Stimulated activated CD8-positive, alpha-beta memory T cell treated with anti-CD3 and anti-CD28 coated beads, Interleukin-4, amount 100 ng/mL, for 48 hours (primary cell): Measurements from ENCODE around the gene SMTNL2.
A peak's percentile ranks its signal among the peaks of the same experiment; 100 is the strongest.
"Not testable (repeated sequence)": the region's sequence is repeated elsewhere in the genome, so short reads cannot be mapped to it uniquely, and the experiment has no call there.

Source experiments
- DNase-seq: peaks from one replicate; pipeline ENCODE4 v3.0.0-alpha.2; 2020

Gene SMTNL2

GRCh38 chr17:4607261-4607741 is 23.0 kb downstream of the SMTNL2 start:
- DNase-seq, result no peak

GRCh38 chr17:4607773-4608187 is 23.5 kb downstream of the SMTNL2 start:
- no peak for DNase-seq

GRCh38 chr17:4609761-4610160 is 25.4 kb downstream of the SMTNL2 start:
- DNase-seq, result no peak

- DNase-seq, result no peak
Observed at GRCh38 chr17:4610162-4610561, 25.8 kb downstream of the SMTNL2 start.

- no peak for DNase-seq
Observed at GRCh38 chr17:4610656-4611055, 26.3 kb downstream of the SMTNL2 start.

- no peak for DNase-seq
Observed at GRCh38 chr17:4616476-4616875, 32.1 kb downstream of the SMTNL2 start.

GRCh38 chr17:4617090-4617489 is 32.8 kb downstream of the SMTNL2 start:
- DNase-seq, result no peak

GRCh38 chr17:4617590-4618351 is 33.4 kb downstream of the SMTNL2 start:
- no peak for DNase-seq

- no peak for DNase-seq
Observed at GRCh38 chr17:4620531-4621101, 36.3 kb downstream of the SMTNL2 start.

GRCh38 chr17:4622375-4622774 is 38.0 kb downstream of the SMTNL2 start:
- no peak for DNase-seq

GRCh38 chr17:4623249-4623648 is 38.9 kb downstream of the SMTNL2 start:
- no peak for DNase-seq

GRCh38 chr17:4624451-4624911 is 40.2 kb downstream of the SMTNL2 start:
- DNase-seq, result not testable (repeated sequence)

GRCh38 chr17:4625181-4625617 is 40.9 kb downstream of the SMTNL2 start:
- DNase-seq, result no peak

GRCh38 chr17:4626734-4627256 is 42.5 kb downstream of the SMTNL2 start:
- no peak for DNase-seq

GRCh38 chr17:4631431-4631830 is 47.1 kb downstream of the SMTNL2 start:
- DNase-seq, result no peak

GRCh38 chr17:4631836-4632580 is 47.7 kb downstream of the SMTNL2 start:
- DNase-seq, result no peak

GRCh38 chr17:4632581-4632920 is 48.2 kb downstream of the SMTNL2 start:
- DNase-seq, result no peak

- no peak for DNase-seq
Observed at GRCh38 chr17:4633643-4634042, 49.3 kb downstream of the SMTNL2 start.

GRCh38 chr17:4634976-4635375 is 50.6 kb downstream of the SMTNL2 start:
- DNase-seq, result no peak

GRCh38 chr17:4635823-4636375 is 51.6 kb downstream of the SMTNL2 start:
- DNase-seq, result peak; percentile 28

GRCh38 chr17:4636474-4637100 is 52.3 kb downstream of the SMTNL2 start:
- no peak for DNase-seq

- not testable (repeated sequence) for DNase-seq
Observed at GRCh38 chr17:4638766-4639165, 54.4 kb downstream of the SMTNL2 start.
